Type B pancreatic cell (in vitro differentiated cells): ENCODE data around the gene BANP. TPM values are rescaled to one million over a fixed set of nuclear protein-coding genes. Genes with fewer than 3 reads are reported as not detected.

Experiments
- DNase-seq: peaks from one replicate; pipeline ENCODE4 v3.0.0; 2021; ENCODE audit warnings: mixed read lengths; ENCODE audit not compliant: unreplicated experiment; ENCODE audit errors: extremely low spot score
- H3K27ac Mint-ChIP-seq: 2 replicates; pipeline ENCODE4 v1.8.0; 2021; ENCODE audit warnings: mild to moderate bottlenecking, mixed read lengths
- H3K27me3 Mint-ChIP-seq: 2 replicates; pipeline ENCODE4 v1.8.0; 2021; ENCODE audit warnings: mixed read lengths
- H3K36me3 Mint-ChIP-seq: 2 replicates; pipeline ENCODE4 v1.8.0; 2021; ENCODE audit warnings: mixed read lengths
- H3K4me1 Mint-ChIP-seq: one replicate; pipeline ENCODE4 v1.8.0; 2021; ENCODE audit warnings: mixed read lengths; ENCODE audit not compliant: unreplicated experiment
- H3K4me3 Mint-ChIP-seq: 2 replicates; pipeline ENCODE4 v1.8.0; 2021; ENCODE audit warnings: mild to moderate bottlenecking, mixed read lengths
- H3K9me3 Mint-ChIP-seq: 2 replicates; pipeline ENCODE4 v1.8.0; 2021; ENCODE audit warnings: mixed read lengths
- CTCF ChIP-seq: fragments of 200-600 bp; sonication (generic); conservative IDR thresholded peaks from 2 replicates; pipeline ENCODE4 v1.5.0; 2021; ENCODE audit warnings: antibody characterized with exemption, mild to moderate bottlenecking
- total RNA-seq: library from RNA; stranded (reverse); gene quantifications from 2 replicates; pipeline ENCODE4 v1.2.1, GENCODE V29; 2021; ENCODE audit warnings: low replicate concordance

BANP gene
- total RNA-seq, 1 donor from 2014 or later: 36.9 TPM

GRCh38 chr16:88064889-88065746, 113.9 kb downstream of the BANP start:
- H3K36me3 Mint-ChIP-seq: peaks cover 8% of the 10 kb centered on the region
- no peaks in the 10 kb centered on the region for H3K9me3 Mint-ChIP-seq
- no peak for DNase-seq
- no peaks in the 10 kb centered on the region for H3K27me3 Mint-ChIP-seq
- peaks cover 11% of the 10 kb centered on the region for H3K4me1 Mint-ChIP-seq
- H3K4me3 Mint-ChIP-seq: no peak overlapping the region
- H3K27ac Mint-ChIP-seq: no peak overlapping the region
- TF ChIP-seq CTCF: no peak

- Mint-ChIP-seq H3K27me3 (no peaks in the 10 kb centered on the region), H3K27ac (no peak overlapping the region)
Observed at GRCh38 chr16:88065747-88066142, 114.5 kb downstream of the BANP start.

GRCh38 chr16:88066234-88066633, 115.0 kb downstream of the BANP start:
- TF ChIP-seq CTCF: no peak
- no peak overlapping the region for H3K27ac Mint-ChIP-seq
- peaks cover 8% of the 10 kb centered on the region for H3K36me3 Mint-ChIP-seq
- no peaks in the 10 kb centered on the region for H3K9me3 Mint-ChIP-seq
- no peak for DNase-seq
- no peaks in the 10 kb centered on the region for H3K27me3 Mint-ChIP-seq
- peaks cover 11% of the 10 kb centered on the region for H3K4me1 Mint-ChIP-seq
- H3K4me3 Mint-ChIP-seq: no peak overlapping the region

More at GRCh38 chr16:88065747-88066142, 114.5 kb downstream of the BANP start:
- Mint-ChIP-seq H3K4me3 (no peak overlapping the region), H3K9me3 (no peaks in the 10 kb centered on the region), H3K4me1 (peaks cover 11% of the 10 kb centered on the region), H3K36me3 (peaks cover 8% of the 10 kb centered on the region)
- no peak for TF ChIP-seq CTCF
- no peak for DNase-seq

GRCh38 chr16:88066680-88067529, 115.7 kb downstream of the BANP start:
- Mint-ChIP-seq H3K27me3 (no peaks in the 10 kb centered on the region), H3K9me3 (no peaks in the 10 kb centered on the region), H3K36me3 (peaks cover 8% of the 10 kb centered on the region), H3K4me1 (peaks cover 11% of the 10 kb centered on the region), H3K27ac (no peak overlapping the region), H3K4me3 (no peak overlapping the region)
- TF ChIP-seq CTCF: no peak
- DNase-seq: no peak

- no peaks in the 10 kb centered on the region for H3K9me3 Mint-ChIP-seq
- no peak for DNase-seq
- H3K27me3 Mint-ChIP-seq: no peaks in the 10 kb centered on the region
- H3K4me1 Mint-ChIP-seq: peaks cover 5% of the 10 kb centered on the region
- H3K27ac Mint-ChIP-seq: no peak overlapping the region
- no peak overlapping the region for H3K4me3 Mint-ChIP-seq
- peaks cover 8% of the 10 kb centered on the region for H3K36me3 Mint-ChIP-seq
- TF ChIP-seq CTCF: no peak
Observed at GRCh38 chr16:88067530-88068411, 116.5 kb downstream of the BANP start.
